H9 (cell line): Measurements from ENCODE around the gene DENND4A. TPM values are rescaled to one million over a fixed set of nuclear protein-coding genes. Genes with fewer than 3 reads are reported as not detected.

ENCODE experiments used
- DNase-seq: peaks from one replicate; pipeline ENCODE4 v3.0.0-alpha.2; 2017
- H2AFZ ChIP-seq: one replicate; pipeline ENCODE4 v1.6.1; 2013; ENCODE audit warnings: mild to moderate bottlenecking, low read length, control low read depth, moderate library complexity
- H2AK5ac ChIP-seq: 2 replicates; pipeline ENCODE4 v1.6.1; 2013; ENCODE audit warnings: low read length, control low read depth, mixed read lengths; ENCODE audit not compliant: insufficient read length
- H2BK120ac ChIP-seq: one replicate; pipeline ENCODE4 v1.6.1; 2013; ENCODE audit warnings: low read depth, mild to moderate bottlenecking, low read length, control low read depth, inconsistent platforms; ENCODE audit not compliant: poor library complexity, severe bottlenecking
- H2BK12ac ChIP-seq: 2 replicates; pipeline ENCODE4 v1.6.1; 2013; ENCODE audit warnings: low read length, control low read depth, mixed read lengths, low read depth; ENCODE audit not compliant: insufficient read length
- H2BK15ac ChIP-seq: 2 replicates; pipeline ENCODE4 v1.6.1; 2013; ENCODE audit warnings: low read depth, low read length, control low read depth
- H2BK20ac ChIP-seq: one replicate; pipeline ENCODE4 v1.6.1; 2013; ENCODE audit warnings: low read depth, mild to moderate bottlenecking, low read length, control low read depth, inconsistent platforms; ENCODE audit not compliant: poor library complexity, severe bottlenecking
- H2BK5ac ChIP-seq: 2 replicates; pipeline ENCODE4 v1.6.1; 2013; ENCODE audit warnings: low read length, control low read depth, mixed read lengths; ENCODE audit not compliant: insufficient read length
- H3K14ac ChIP-seq: 2 replicates; pipeline ENCODE4 v1.6.1; 2013; ENCODE audit warnings: low read length, control low read depth; ENCODE audit not compliant: insufficient read depth
- H3K18ac ChIP-seq: 2 replicates; pipeline ENCODE4 v1.6.1; 2013; ENCODE audit warnings: low read depth, mild to moderate bottlenecking, mixed read lengths, low read length, control low read depth; ENCODE audit not compliant: insufficient read length
- H3K23ac ChIP-seq: 2 replicates; pipeline ENCODE4 v1.6.1; 2013; ENCODE audit warnings: low read length, control low read depth, mixed read lengths, low read depth; ENCODE audit not compliant: insufficient read length
- H3K23me2 ChIP-seq: 2 replicates; pipeline ENCODE4 v1.6.1; 2013; ENCODE audit warnings: low read depth, mild to moderate bottlenecking, mixed read lengths, low read length, control low read depth; ENCODE audit not compliant: insufficient read length, poor library complexity, severe bottlenecking
- H3K27ac ChIP-seq: 2 replicates; pipeline ENCODE4 v1.5.1; 2013; ENCODE audit warnings: low read length, control low read depth, mixed read lengths, low read depth; ENCODE audit not compliant: insufficient read length
- H3K27me3 ChIP-seq: 2 replicates; pipeline ENCODE4 v1.6.1; 2013; ENCODE audit warnings: low read length, control low read depth, inconsistent platforms; ENCODE audit not compliant: insufficient read depth
- H3K4ac ChIP-seq: 2 replicates; pipeline ENCODE4 v1.6.1; 2013; ENCODE audit warnings: low read depth, mild to moderate bottlenecking, control low read depth, inconsistent platforms, low read length, moderate library complexity
- H3K4me1 ChIP-seq: 2 replicates; pipeline ENCODE4 v1.6.1; 2013; ENCODE audit warnings: low read length, control low read depth, inconsistent platforms; ENCODE audit not compliant: insufficient read depth
- H3K4me2 ChIP-seq: 2 replicates; pipeline ENCODE4 v1.6.1; 2013; ENCODE audit warnings: low read length, control low read depth, mixed read lengths; ENCODE audit not compliant: insufficient read length, insufficient read depth
- H3K56ac ChIP-seq: 2 replicates; pipeline ENCODE4 v1.6.1; 2013; ENCODE audit warnings: low read depth, mild to moderate bottlenecking, mixed read lengths, low read length, control low read depth; ENCODE audit not compliant: insufficient read length
- H3K79me1 ChIP-seq: 2 replicates; pipeline ENCODE4 v1.6.1; 2013; ENCODE audit warnings: low read depth, mild to moderate bottlenecking, moderate library complexity, low read length, control low read depth, inconsistent platforms; ENCODE audit not compliant: insufficient read depth, poor library complexity, severe bottlenecking
- H3K79me2 ChIP-seq: 2 replicates; pipeline ENCODE4 v1.6.1; 2013; ENCODE audit warnings: low read length, control low read depth, inconsistent platforms; ENCODE audit not compliant: insufficient read depth
- H3K9ac ChIP-seq: 2 replicates; pipeline ENCODE4 v1.6.1; 2013; ENCODE audit warnings: low read length, control low read depth, mixed read lengths; ENCODE audit not compliant: insufficient read length; ENCODE audit errors: extremely low read depth
- H3K9me3 ChIP-seq: one replicate; pipeline ENCODE4 v1.6.1; 2013; ENCODE audit warnings: low read depth, low read length, inconsistent platforms; ENCODE audit not compliant: control insufficient read depth
- H3T11ph ChIP-seq: one replicate; pipeline ENCODE4 v1.6.1; 2013; ENCODE audit warnings: mild to moderate bottlenecking, low read length, control low read depth, inconsistent platforms
- H4K20me1 ChIP-seq: one replicate; pipeline ENCODE4 v1.6.1; 2013; ENCODE audit not compliant: control insufficient read depth, insufficient read length, insufficient read depth
- H4K5ac ChIP-seq: 2 replicates; pipeline ENCODE4 v1.6.1; 2013; ENCODE audit warnings: low read depth, mild to moderate bottlenecking, mixed read lengths, low read length, control low read depth; ENCODE audit not compliant: insufficient read length
- H4K8ac ChIP-seq: replicated peaks from 2 replicates; pipeline ENCODE4 v1.6.1; 2013; ENCODE audit warnings: low read length, control low read depth, mixed read lengths, low read depth; ENCODE audit not compliant: insufficient read length
- H4K91ac ChIP-seq: 2 replicates; pipeline ENCODE4 v1.6.1; 2013; ENCODE audit warnings: low read depth, mild to moderate bottlenecking, moderate library complexity, mixed read lengths, low read length, control low read depth; ENCODE audit not compliant: insufficient read length
- H3K27ac Mint-ChIP-seq, 3 experiments: 2 replicates in 2 of 3; 3 replicates in 1 of 3; pipeline ENCODE4 v1.8.0; 2020 to 2021; ENCODE audit warnings: mixed read lengths in 3 of 3, mild to moderate bottlenecking in 1 of 3, moderate library complexity in 1 of 3
- H3K27me3 Mint-ChIP-seq: 2 replicates; pipeline ENCODE4 v1.8.0; 2021; ENCODE audit warnings: low read depth, mild to moderate bottlenecking, moderate library complexity, mixed read lengths
- H3K36me3 Mint-ChIP-seq, 3 experiments: 2 replicates in 2 of 3; 3 replicates in 1 of 3; pipeline ENCODE4 v1.8.0; 2020 to 2021; ENCODE audit warnings: low read depth in 3 of 3, mixed read lengths in 3 of 3; ENCODE audit not compliant: insufficient read depth in 1 of 3
- H3K4me1 Mint-ChIP-seq, 2 experiments: 2 replicates each; pipeline ENCODE4 v1.8.0; 2020; ENCODE audit warnings: mixed read lengths in 2 of 2
- H3K4me3 Mint-ChIP-seq, 2 experiments: 2 replicates in 1 of 2; 3 replicates in 1 of 2; pipeline ENCODE4 v1.8.0; 2020 to 2021; ENCODE audit warnings: mild to moderate bottlenecking in 2 of 2, mixed read lengths in 2 of 2, moderate library complexity in 1 of 2
- H3K9me3 Mint-ChIP-seq, 2 experiments: 2 replicates in 1 of 2; 3 replicates in 1 of 2; pipeline ENCODE4 v1.8.0; 2020; ENCODE audit warnings: mild to moderate bottlenecking in 2 of 2, mixed read lengths in 2 of 2, moderate library complexity in 1 of 2
- CTCF ChIP-seq: fragments of 200-600 bp; sonication (generic); conservative IDR thresholded peaks from 3 replicates; pipeline ENCODE4 v1.8.0; 2021; ENCODE audit warnings: antibody characterized with exemption, mild to moderate bottlenecking
- WGBS: extraction: QIAGEN DNeasy Blood & Tissue Kit; methylation state at CpG from one replicate; pipeline ENCODE4 v1.1.7; 2013; ENCODE audit warnings: missing lambda C conversion rate, low lambda C conversion rate, mixed read lengths; ENCODE audit not compliant: insufficient read length; ENCODE audit errors: extremely low coverage; 5-methylcytosine and 5-hydroxymethylcytosine counted together
- total RNA-seq: library from RNA; stranded (reverse); gene quantifications from 2 replicates; pipeline ENCODE4 v1.2.1, GENCODE V29; 2021

The DENND4A gene
- total RNA-seq, 1 experiment from 2014 or later, result 4.7 TPM

- no peaks in the 10 kb centered on the region for H3K9me3 Mint-ChIP-seq
- Histone ChIP-seq H2BK5ac (no peak overlapping the region), H4K8ac (no peak overlapping the region), H3K14ac (no peak overlapping the region), H3K56ac (no peak overlapping the region), H3K9ac (no peak overlapping the region), H2BK12ac (no peak overlapping the region), H3T11ph (no peak overlapping the region), H2BK120ac (no peak overlapping the region), H4K5ac (no peak overlapping the region), H3K4ac (no peak overlapping the region), H3K4me1 (no peaks in the 10 kb centered on the region), H3K23ac (no peak overlapping the region), H3K23me2 (no peaks in the 10 kb centered on the region), H3K79me2 (no peaks in the 10 kb centered on the region), H3K27me3 (no peaks in the 10 kb centered on the region), H3K4me2 (no peak overlapping the region), H3K79me1 (no peaks in the 10 kb centered on the region), H3K18ac (no peak overlapping the region), H2BK20ac (no peak overlapping the region), H2AFZ (no peak overlapping the region), H3K27ac (no peak overlapping the region), H3K9me3 (no peaks in the 10 kb centered on the region), H2BK15ac (no peak overlapping the region), H4K20me1 (no peaks in the 10 kb centered on the region), H2AK5ac (no peak overlapping the region), H4K91ac (no peak overlapping the region)
- H3K27ac Mint-ChIP-seq, result no peak overlapping the region
- DNase-seq, result no peak
- WGBS, result no CpG with 5 or more reads among the region's 3 CpGs
- no peak overlapping the region for H3K4me3 Mint-ChIP-seq
- H3K27me3 Mint-ChIP-seq, result no peaks in the 10 kb centered on the region
- TF ChIP-seq CTCF, result no peak
- no peaks in the 10 kb centered on the region for H3K36me3 Mint-ChIP-seq
- peaks cover 5 to 8% of the 10 kb centered on the region in 2 experiments for H3K4me1 Mint-ChIP-seq
Observed at GRCh38 chr15:65819563-65819960, 27.5 kb upstream of the DENND4A start.
